HG03432 (cell line): Measurements from ENCODE around the gene ZNF609.
A peak's percentile ranks its signal among the peaks of the same experiment; 100 is the strongest.

Experiments
- ATAC-seq: cut with Tn5 transposase; IDR thresholded peaks from one replicate; pipeline ENCODE4 v1.9.1; 2021; ENCODE audit warnings: mild to moderate bottlenecking, moderate library complexity; ENCODE audit not compliant: unreplicated experiment

Gene ZNF609

DNA sequence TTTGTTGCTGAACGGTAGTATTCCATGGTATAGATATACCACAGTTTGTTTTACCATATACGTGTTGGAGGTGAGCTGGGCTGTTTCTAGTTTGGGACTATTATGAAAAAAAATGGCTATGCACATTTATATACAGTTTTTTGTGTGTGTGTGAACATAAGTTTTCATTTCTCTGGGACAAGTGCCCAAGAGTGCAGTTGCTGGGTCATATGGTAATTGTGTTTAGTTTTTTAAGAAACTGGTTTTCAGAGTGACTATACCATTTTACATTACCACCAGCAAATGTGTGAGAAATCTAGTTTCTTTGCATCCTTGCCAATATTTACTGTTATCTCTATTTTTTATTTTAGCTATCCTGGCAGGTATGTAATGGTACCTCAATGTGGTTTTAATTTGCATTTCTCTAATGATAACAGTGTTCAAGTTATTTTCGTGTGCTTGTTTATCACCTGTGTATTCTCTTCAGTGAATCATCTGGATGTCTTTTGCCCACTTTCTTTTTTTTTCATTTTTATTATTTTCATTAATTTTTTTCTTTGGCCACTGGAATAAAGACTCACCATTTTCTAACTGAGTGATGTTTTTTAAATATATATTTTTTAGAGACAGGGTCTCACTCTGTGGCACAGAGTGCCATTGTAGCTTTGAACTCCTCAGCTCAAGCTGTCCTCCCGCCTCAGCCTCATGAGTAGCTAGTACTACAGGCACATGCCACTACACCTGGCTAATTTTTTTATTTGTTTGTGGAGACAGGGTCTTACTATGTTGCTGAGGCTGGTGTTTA, 75.3 kb downstream of the ZNF609 start:
- no peak for ATAC-seq

GRCh38 chr15:64536244-64536836, 76.0 kb downstream of the ZNF609 start:
- ATAC-seq: no peak

DNA sequence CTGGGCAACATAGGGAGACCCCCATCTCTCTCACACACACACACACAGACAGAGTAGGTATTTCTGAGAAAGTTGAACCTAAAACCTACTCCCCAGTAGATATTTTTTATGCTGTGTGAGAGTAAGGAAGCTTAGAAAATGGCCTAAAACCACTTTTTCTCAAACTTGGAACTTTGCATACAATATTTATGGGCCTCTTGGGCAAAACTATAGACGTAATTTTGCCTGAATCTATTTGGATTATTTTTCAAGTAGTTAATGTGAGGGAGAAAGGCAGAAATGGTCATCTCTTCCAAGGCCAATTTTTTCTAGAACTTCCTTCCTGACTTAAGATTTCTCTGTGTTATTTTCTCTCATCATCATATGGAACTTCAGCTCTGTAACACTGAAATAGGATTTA, 81.7 kb downstream of the ZNF609 start:
- no peak for ATAC-seq

- ATAC-seq: no peak
Measured at GRCh38 chr15:64544450-64544849, 84.1 kb downstream of the ZNF609 start.

GRCh38 chr15:64547275-64547674, 86.9 kb downstream of the ZNF609 start:
- no peak for ATAC-seq

DNA sequence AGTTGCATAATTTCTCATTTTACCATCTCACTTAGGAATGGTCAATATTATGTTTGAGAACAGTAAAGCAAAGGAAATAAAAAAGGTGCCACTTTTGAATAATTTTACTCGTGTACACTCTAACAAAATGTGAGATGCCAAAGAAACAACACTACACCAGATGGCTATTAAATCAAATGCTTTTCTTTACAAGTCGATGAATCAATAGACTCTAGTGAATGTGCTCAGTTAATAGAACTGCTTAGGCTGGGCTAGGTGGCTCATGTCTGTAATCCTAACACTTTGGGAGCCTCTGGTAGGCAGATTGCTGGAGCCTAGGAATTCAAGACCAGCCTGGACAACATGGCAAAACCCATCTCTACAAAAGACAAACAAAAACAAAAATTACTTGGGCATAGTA, 87.9 kb downstream of the ZNF609 start:
- ATAC-seq: no peak

DNA sequence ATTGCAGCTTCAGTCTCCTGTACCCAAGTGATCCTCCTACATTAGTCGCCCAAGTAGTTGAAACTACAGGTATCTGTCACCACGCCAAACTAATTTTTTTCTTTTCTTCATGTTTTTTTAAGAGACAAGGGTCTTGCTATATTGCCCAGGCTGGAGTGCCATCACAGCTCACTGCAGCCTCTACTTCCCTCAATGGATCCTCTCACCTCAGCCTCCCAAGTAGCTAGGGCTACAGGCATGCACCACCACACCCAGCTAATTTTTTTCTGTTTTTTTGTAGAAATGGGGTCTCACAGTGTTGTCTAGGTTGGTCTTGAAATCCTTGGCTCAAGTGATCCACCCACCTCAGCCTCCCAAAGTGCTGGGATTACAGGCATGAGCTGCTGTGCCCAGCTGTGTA, 89.5 kb downstream of the ZNF609 start:
- no peak for ATAC-seq

GRCh38 chr15:64552281-64552948, 92.0 kb downstream of the ZNF609 start:
- ATAC-seq: no peak

DNA sequence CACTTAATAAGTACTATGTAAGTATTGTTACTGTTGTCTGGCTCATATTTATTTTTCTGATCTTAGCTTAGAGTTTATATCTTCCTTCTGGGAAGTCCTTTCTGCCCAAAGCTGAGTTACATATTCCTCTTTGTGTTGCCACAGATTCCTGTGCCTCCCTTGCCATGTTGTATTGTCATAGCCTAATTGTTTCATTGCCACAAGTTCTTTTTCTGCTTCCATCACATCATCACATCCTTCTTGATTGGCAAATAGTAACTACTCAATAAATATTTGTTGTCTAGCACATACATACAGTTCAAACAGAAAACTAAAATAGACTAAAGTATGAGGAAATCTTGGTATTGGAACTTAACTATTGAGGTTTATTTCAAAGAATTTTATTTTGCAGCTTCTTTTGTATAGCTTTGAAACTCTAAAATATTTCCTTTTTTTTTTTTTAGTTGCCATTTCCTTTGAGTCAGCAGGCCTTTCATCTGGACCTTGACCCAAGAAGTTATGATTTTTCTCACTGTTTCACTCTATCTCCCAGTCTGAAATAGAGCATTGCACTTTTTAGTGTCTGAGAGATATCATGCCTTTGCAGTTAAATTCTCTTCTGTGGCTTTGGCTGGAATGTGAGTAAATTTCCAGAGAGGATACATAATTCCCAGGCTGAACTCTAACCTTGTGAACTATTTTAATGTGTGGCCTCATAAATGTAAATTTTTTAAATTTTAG, 98.2 kb downstream of the ZNF609 start:
- ATAC-seq: no peak

GRCh38 chr15:64559243-64559642, 98.9 kb downstream of the ZNF609 start:
- no peak for ATAC-seq

DNA sequence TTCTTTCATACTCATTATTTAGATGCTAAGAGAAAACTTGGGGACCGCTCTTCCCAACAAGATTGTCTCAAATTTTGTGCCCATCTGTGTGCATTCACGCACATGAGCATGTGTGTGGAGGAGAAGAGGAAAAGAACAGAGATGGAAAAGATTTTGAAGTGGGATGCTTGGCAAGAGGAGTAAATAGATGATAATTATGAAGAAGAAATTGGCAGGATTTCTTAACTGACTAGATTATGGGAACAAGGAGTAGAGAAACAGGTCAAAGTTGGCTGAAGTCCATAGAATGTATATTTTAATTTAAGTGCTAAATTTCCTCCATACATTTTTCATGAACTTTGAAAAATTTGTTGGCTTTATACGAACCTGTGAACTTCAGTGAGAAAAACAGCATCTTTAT, 100.1 kb downstream of the ZNF609 start:
- no peak for ATAC-seq

DNA sequence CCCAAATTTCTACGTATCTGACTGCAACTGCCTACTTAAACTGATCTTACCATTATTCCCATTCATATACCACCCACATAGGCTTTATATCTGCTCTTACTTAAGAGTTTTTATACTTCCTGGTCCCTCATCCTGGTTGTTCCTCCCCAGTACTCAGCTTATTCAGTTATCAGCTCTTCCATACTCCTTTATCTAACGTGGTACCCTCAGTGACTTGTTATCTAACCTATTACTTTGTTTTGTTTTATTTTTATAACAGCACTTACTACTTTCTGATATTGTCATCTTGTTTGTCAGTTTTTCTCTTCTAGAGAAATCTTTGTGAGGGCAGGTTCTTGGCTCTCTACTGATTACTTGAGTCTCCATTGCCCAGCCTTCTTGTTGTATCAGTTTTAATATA, 100.6 kb downstream of the ZNF609 start:
- no peak for ATAC-seq

DNA sequence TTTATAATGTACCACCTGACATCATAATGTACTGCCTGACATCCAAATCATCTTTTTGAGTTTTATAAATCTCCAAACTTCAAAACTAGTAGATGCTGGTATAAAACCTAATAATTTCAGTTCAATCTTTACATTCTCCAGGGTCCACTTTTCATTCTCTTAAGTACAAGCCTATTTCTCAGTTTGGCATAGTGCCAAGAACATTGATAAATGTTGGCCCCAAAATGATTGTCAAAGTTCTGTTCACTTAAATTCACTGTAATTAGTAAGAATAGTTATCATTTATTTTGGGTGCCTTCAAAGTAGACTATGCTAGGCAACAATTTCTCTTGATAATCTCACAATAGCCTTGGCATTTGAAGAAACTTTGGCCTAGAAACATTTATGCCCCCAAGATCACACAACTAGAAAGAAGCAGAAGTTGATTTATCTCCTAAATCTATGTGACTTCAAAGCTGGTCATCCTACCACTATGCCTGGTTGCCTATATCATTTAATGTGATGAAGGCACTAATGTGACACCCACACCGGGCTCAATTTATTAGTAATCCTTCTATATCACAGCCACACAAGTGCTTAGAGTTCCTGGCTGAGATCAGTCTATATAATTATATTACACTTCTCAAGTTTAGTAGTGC, 101.7 kb downstream of the ZNF609 start:
- ATAC-seq: no peak

GRCh38 chr15:64566102-64566501, 105.7 kb downstream of the ZNF609 start:
- ATAC-seq: no peak

- no peak for ATAC-seq
Measured at GRCh38 chr15:64566629-64567427, 106.5 kb downstream of the ZNF609 start.

GRCh38 chr15:64568765-64569164, 108.4 kb downstream of the ZNF609 start:
- ATAC-seq: no peak

DNA sequence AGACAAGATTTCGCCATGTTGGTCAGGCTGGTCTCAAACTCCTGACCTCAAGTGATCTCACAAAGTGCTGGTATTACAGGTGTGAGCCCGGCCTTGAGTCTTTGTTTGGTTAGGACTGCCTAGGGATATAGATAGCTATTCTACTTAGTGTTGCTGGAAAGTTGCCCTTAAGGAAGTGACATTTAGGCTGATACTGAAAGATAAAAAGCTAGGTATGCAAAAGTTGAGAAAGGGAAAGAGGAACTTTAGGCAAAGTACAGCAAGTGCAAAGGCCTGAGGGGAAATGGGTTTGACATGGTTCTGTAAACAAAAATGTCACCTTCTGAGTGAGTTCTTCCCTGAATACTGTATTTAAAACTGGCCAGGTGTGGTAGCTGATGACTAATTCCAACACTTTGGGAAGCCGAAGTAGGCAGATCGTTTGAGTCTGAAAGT, 111.5 kb downstream of the ZNF609 start:
- peak; percentile 53 for ATAC-seq

DNA sequence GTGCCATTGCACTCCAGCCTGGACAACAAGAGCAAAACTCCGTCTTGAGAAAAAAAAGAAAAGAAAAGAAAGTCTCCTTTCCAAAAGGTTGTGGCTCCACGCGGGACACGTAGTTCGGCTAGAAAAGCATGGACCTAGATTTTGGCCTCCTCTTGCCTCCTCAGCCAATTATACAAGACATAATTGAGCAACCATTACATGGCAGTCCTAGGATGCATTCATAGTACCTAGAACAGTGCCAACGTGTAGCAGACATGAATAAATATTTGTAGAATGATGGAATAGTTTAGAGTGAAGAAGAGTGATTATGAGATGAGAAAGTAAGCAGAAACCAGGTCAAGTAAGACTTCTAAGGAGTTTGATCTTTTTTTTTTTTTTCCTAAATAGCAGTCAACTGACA, 112.5 kb downstream of the ZNF609 start:
- ATAC-seq: no peak

DNA sequence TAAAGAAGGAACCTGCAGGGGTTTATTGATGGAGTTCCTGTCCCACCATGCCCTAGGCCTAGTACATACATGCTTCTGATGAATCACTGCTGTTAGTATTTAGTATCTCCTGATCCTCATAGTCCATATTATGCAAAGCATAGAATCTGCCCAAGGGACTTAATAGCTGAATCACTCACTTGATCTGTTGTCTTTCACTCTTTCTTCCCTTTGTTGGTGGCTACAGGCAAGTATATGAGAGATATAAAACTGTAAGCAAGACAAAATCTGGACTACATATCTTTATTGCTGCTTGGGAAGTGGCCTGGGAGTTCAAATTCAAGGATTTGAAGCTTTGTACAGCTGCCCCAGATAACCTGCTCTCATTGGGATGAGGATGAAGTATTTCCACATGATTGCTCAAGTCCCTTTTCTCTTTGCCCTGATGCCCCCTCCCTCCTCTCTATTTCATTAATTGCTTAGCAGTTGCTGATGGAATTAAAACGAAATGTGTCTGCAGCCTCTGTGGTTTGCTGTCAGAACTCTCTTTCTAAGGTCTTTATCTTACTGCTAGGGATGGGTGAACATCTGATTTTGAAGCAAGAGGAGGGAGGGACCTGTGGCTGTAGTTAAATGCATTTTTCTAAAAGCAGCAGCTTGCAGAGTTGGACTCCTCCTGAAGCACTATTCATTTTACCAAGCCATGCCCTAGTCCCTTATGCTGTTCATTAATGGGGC, 114.1 kb downstream of the ZNF609 start:
- no peak for ATAC-seq
